ENCODE measurements around the gene RAVER1. TPM values are rescaled to one million over a fixed set of nuclear protein-coding genes. Genes with fewer than 3 reads are reported as not detected.
A peak's percentile ranks its signal among the peaks of the same experiment; 100 is the strongest.

Gene RAVER1
- total and polyA plus RNA-seq, 7 donors, result 8.4 to 37.0 (median 14.8) TPM

GRCh38 chr19:10356431-10356830 lies 23.1 kb upstream of the RAVER1 start:
- Histone ChIP-seq H3K4me3 (no peak overlapping the region), H3K36me3 (peaks cover 0 to 89% (median 28%) of the 10 kb centered on the region in 4 donors), H3K9me3 (no peaks in the 10 kb centered on the region), H3K4me1 (no peaks in the 10 kb centered on the region), H3K27me3 (no peaks in the 10 kb centered on the region), H3K27ac (no peak overlapping the region)
- TF ChIP-seq CTCF (IDR thresholded peaks at IDR 0.05) (no peak), POLR2A (IDR thresholded peaks at IDR 0.05) (no peak), EP300 (IDR thresholded peaks at IDR 0.05) (no peak), POLR2AphosphoS5 (IDR thresholded peaks at IDR 0.05) (no peak)
- WGBS, 2 donors, result 97% methylated on average over 12 of the region's 12 CpGs
- no peak for DNase-seq
- intact Hi-C loops (cut with DNase I), result no loop called here

- Histone ChIP-seq H3K27ac (peak overlapping the region in 1 of 4 donors; percentile 42), H3K27me3 (no peaks in the 10 kb centered on the region), H3K9me3 (no peaks in the 10 kb centered on the region), H3K4me1 (no peaks in the 10 kb centered on the region), H3K4me3 (no peak overlapping the region), H3K36me3 (peaks cover 0 to 84% (median 25%) of the 10 kb centered on the region in 4 donors)
- DNase-seq, result no peak
- 90 to 93% methylated on average over 32 of the region's 32 CpGs for WGBS, 2 donors
- intact Hi-C loops (cut with DNase I), result no loop called here
- TF ChIP-seq CTCF (IDR thresholded peaks at IDR 0.05), result no peak
- no peak for TF ChIP-seq POLR2AphosphoS5 (IDR thresholded peaks at IDR 0.05)
- no peak for TF ChIP-seq EP300 (IDR thresholded peaks at IDR 0.05)
- TF ChIP-seq POLR2A (IDR thresholded peaks at IDR 0.05), result no peak
Observed at GRCh38 chr19:10353793-10354391, 20.6 kb upstream of the RAVER1 start.

GRCh38 chr19:10352764-10353671 lies 19.7 kb upstream of the RAVER1 start:
- Histone ChIP-seq H3K36me3 (peaks cover 0 to 76% (median 22%) of the 10 kb centered on the region in 4 donors), H3K4me3 (no peak overlapping the region)
- WGBS, 2 donors, result 85 to 93% methylated on average over 63 of the region's 63 CpGs

GRCh38 chr19:10346509-10346908 lies 13.2 kb upstream of the RAVER1 start:
- Histone ChIP-seq H3K27me3 (no peaks in the 10 kb centered on the region), H3K4me1 (no peaks in the 10 kb centered on the region), H3K36me3 (peaks cover 0 to 21% (median 5%) of the 10 kb centered on the region in 4 donors), H3K4me3 (no peak overlapping the region), H3K27ac (no peak overlapping the region), H3K9me3 (no peaks in the 10 kb centered on the region)
- intact Hi-C loops (cut with DNase I), result no loop called here
- WGBS, 2 donors, result 74 to 81% methylated on average over 10 of the region's 10 CpGs
- TF ChIP-seq POLR2AphosphoS5 (IDR thresholded peaks at IDR 0.05), result no peak
- no peak for TF ChIP-seq CTCF (IDR thresholded peaks at IDR 0.05)
- TF ChIP-seq EP300 (IDR thresholded peaks at IDR 0.05), result no peak
- no peak for TF ChIP-seq POLR2A (IDR thresholded peaks at IDR 0.05)
- DNase-seq, result no peak

More at GRCh38 chr19:10352764-10353671, 19.7 kb upstream of the RAVER1 start:
- intact Hi-C loops (cut with DNase I), result no loop called here
- Histone ChIP-seq H3K4me1 (no peaks in the 10 kb centered on the region), H3K27me3 (no peaks in the 10 kb centered on the region), H3K9me3 (no peaks in the 10 kb centered on the region), H3K27ac (peak overlapping the region in 2 of 4 donors; percentile 40 to 42)
- TF ChIP-seq POLR2AphosphoS5 (IDR thresholded peaks at IDR 0.05) (no peak), EP300 (IDR thresholded peaks at IDR 0.05) (no peak), POLR2A (IDR thresholded peaks at IDR 0.05) (no peak), CTCF (IDR thresholded peaks at IDR 0.05) (no peak)
- DNase-seq, result peak; percentile 74

Measured in sigmoid colon (tissue), 7 donors.